ENCODE results near the gene CALML4.
"Not testable (repeated sequence)": the region's sequence is repeated elsewhere in the genome, so short reads cannot be mapped to it uniquely, and the experiment has no call there.

CALML4 gene

DNA sequence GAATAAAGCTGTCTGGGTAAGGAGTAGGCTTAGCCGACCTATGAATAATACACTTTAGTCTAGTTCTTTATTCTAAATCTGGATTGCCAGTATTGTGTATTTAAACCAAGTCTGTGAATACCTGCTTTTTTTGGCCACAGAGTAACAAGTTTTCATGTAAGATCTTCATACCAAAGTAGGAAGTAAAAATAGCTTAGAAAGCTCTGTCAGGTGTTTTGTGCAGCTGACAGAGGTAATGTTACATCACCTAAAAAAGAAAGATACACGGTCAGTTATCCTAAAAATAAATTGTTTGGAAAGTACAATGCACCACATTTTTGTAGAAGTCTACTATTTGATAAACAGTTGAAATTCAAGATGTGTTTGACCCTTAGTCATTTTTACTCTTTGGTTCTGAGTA is 16.5 kb downstream of the CALML4 start:
- DNase-seq = no peak

DNA sequence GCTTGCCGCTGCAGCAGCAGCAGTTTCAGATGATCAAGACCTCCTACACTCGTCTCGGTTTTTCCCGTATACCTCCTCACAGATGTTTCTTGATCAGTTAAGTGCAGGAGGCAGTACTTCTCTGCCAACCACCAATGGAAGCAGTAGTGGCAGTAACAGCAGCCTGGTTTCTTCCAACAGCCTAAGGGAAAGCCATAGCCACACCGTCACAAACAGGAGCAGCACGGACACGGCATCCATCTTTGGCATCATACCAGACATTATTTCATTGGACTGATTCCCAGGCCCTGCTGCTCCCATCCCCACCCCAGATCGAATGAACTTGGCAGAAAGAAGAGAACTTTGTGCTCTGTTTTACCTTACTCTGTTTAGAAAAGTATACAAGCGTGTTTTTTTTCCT is 17.6 kb downstream of the CALML4 start:
- DNase-seq = no peak

DNA sequence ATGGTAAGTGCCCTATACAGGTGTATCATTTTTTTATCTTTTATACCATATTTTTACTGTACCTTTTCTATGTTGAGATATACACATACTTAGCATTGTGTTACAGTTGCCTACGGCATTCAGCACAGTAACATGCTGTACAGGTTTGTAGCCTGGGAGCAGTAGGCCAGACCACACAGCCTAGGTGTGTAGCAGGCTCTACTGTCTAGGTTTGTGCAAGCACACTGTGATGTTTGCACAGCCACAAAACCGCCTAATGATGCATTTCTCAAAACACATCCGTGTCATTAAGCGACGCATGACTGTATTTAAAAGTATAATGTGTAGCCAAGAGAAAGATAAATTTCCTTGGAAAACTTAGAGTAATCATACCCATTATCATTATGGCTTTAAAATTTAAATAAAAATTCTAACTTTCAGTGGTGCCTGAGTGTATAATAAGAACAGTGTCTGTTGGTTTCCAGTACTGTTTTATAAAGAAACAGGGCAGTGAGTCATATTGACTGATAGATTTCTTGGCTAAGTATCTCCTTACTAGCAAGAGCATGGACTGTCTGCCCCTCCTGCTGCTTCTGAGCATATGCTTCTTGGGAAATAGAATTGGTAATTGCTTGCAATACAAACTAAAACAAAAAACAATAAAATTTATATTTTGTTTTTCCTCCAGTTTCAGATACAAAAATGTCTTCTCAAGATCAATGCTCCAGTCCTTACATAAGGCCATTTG is 18.3 kb downstream of the CALML4 start:
- DNase-seq = no peak

DNA sequence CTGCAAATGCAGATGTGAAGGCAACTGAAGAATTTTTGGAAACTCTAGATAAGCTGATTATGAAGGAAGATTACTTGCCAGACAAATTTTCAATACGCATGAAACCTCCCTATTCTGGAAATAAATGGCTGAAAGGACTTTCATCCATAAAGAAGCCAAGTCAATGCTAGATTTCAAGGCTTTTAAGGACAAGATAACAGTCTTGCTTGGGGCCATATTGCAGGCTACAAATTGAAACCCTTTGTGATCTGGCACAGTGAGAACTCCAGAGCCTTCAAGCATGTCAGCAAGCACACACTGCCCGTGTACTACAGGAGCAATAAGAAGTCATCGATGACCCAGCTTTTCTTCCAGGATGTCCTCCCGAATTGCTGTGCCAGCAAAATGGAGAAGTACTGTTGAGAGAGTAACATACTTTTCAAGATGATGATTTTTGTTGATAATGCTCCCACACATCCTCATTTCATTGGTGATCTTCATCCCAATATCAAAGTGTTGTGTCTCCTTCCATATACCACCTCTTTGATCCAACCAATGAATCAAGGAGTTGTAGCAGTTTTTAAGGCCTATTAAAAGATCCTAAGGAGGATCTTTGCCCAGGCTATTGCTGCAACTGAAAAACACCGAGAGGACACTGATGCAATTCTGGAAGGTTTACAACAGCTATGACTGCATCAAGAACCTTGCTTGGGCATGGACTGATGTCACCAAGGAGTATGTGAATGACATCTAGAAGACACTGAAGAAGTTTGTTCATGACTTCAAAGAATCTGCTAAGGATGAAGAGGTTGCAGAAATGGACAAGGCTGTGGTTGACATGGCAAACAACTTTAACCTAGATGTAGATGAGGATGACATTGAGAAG is 20.3 kb downstream of the CALML4 start:
- no peak for DNase-seq

DNA sequence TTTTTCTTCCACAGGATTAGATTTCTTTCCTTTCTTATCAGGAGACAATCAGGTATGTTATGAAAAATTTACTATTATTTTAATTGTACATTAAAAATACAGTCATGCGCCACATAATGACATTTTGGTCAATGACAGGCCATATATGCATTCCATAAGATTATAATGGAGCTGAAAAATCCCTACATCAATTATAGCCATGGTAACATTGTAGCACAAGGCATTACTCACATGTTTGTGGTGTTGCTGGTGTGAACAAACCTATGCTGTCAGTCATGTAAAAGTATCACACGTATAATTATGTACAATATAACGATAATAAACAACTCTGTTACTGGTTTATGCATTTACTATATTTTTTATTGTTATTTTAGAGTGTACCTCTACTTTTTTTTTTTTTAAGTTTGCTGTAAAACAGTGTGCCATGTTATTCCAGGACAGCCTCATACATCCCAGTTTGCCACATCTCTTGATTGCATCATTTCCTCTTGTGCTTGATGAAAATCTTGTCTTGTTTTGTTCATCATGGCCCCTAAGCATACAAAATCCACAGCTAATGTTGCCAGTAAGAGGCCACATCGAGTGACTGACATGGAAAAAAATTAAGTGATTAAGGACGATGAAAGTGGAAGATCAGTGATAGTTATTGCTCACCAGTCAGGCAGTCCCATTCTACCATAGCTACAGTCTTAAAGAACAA is 21.4 kb downstream of the CALML4 start:
- no peak for DNase-seq

DNA sequence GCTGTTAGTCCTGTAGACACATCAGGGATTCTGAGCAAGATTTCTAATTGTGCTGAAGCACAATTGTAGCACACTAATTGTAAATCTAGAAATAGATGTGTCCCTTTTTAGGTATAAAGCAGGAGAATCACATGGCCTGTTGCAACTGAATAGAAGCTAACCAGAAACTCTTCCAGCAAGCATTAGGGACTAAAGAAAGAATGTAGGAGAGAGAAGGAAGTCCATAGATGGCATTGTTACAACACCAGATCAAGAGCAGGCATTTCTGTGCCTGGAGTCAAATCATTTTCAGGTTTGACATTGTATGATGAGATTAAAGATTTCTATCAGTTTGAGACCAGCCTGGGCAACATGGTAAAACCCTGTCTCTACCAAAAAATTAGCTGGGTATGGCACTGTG is 27.4 kb downstream of the CALML4 start:
- no peak for DNase-seq

DNA sequence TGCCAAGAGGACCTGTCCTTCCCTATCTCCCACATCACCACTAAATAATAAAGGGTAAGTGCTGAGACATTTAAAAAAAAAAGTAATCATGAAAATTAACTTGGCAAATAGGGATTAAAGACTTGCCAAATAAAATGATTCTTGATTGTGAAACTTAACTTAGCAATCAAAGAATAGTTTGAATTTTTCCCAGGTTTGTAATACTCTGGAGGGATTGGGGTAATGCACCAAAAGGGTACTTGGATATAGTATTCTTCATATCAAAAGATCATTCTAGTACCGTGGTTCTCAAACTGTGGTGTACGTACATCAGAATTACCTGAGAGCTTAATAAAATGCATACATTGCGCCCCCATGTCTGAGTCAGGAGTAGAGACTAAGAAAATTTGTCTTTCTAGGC is 28.5 kb downstream of the CALML4 start:
- no peak for DNase-seq

DNA sequence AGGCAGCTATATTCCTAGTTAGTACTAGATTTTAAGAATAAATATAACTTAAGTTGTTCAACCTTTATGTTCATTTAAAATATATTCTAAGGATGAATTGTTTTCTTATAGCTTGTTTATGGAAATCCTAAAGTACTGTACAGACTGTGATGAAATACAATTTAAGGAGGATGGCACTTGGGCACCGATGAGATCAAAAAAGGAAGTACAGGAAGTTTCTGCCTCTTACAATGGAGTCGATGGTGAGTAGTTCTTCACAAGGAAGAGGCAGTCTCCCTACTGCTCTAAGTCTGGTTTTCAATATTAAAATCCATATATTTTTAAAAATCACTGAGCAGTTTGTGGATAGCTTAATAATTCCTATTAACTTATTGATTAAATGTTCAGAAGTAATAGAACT is 29.6 kb downstream of the CALML4 start:
- DNase-seq = no peak

DNA sequence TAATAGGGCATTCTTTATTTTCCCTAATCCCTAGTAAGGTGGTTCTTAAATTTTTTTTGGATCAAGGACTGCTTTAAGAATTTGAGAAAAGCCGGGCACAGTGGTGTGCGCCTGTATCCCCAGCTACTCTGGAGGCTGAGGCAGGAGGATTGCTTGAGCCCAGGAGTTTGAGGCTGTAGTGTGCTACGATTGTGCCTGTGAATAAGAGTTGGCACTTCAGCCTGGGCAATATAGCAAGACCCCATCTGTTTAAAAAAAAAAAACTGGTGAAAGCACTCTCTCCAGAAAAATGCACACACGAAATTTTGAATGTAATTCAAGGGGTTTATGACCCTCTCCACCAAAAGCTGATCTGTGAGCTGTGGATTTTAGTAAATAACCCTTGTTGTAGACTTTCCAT is 32.0 kb downstream of the CALML4 start:
- DNase-seq = no peak

DNA sequence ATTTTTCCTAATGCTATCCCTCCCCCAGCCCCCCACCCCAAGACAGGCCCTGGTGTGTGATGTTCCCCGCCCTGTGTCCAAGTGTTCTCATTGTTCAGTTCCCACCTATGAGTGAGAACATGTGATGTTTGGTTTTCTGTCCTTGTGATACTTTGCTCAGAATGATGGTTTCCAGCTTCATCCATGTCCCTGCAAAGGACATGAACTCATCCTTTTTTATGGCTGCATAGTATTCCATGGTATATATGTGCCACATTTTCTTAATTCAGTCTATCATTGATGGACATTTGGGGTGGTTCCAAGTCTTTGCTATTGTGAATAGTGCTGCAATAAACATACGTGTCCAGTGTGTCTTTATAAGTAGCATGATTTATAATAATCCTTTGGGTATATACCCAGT is 33.1 kb downstream of the CALML4 start:
- not testable (repeated sequence) for DNase-seq

DNA sequence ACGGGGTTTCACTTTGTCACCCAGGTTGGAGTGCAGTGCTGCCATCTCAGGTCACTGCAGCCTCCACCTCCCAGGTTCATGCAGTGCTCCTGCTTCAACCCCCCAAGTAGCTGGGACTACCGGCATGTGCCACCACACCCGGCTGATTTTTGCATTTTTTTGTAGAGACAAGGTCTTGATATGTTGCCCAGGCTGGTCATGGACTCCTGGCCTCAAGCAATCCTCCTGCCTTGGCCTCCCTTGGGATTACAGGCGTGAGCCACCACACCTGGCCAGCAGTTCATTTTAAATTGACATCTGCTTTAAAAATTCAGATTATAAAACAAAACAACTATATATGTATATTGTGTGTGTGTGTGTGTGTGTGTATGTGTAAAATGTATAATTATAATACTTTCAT is 38.3 kb downstream of the CALML4 start:
- DNase-seq = no peak

DNA sequence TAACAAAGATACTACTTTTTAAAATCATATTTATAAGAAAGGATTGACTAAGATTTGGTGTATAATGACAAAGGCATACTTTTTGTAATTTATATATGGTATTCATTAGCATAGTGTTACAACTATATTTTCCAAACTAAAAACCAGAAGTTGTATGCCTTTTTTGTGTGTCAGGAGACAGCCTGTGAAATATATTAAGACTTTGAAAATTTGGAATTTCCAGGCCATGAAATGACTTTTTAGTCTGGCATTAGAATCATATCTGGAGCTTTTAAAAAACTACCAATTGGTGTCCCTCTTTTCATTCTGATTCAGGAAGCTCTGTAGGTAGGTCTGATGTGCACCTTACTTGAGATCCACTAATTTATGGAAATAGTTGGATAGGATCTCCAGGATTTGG is 41.9 kb downstream of the CALML4 start:
- no peak for DNase-seq

DNA sequence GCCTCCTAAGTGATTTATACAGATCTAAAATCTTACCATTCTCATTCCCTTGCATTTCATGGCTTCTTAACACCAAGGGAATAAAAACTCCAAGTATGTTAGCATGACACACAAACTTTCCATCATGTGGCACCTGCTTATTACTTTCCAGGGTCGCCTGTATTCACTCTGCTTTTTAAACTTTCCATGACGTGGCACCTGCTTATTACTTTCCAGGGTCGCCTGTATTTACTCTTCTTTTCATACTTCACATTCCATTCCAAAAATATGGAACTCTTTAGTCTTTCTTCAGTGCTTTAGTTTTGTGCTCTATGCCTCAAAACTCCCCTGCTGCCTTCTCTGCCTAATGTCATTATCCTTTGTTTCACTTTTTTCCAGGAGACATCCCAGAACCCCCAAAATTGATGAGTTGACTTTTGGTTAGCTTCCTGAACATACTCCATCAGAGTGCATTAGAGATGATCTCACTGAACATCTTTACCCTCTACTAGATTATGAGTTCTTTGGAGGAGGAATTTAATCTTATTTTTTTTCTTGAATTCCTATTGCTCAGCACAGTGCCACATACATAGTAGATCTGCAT is 47.0 kb downstream of the CALML4 start:
- no peak for DNase-seq

DNA sequence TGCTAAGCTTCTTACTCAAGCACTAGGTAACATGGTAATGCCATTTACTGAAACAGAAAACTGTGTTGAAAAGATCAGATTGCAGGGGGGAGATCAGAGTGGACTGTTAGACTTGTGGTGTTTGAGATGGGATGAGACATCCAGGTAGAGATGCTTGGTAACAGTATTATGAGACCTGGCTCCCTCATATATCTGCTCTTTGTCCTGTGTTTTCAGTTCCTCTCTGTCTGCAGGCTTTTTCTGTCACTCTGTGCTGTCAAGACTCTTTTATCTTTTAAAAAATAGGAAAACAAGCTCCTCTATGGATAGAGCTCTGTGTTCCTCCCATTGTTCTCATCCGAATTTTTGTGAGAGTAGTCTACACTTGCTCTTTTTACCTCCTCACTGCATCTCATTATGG is 48.1 kb downstream of the CALML4 start:
- no peak for DNase-seq

DNA sequence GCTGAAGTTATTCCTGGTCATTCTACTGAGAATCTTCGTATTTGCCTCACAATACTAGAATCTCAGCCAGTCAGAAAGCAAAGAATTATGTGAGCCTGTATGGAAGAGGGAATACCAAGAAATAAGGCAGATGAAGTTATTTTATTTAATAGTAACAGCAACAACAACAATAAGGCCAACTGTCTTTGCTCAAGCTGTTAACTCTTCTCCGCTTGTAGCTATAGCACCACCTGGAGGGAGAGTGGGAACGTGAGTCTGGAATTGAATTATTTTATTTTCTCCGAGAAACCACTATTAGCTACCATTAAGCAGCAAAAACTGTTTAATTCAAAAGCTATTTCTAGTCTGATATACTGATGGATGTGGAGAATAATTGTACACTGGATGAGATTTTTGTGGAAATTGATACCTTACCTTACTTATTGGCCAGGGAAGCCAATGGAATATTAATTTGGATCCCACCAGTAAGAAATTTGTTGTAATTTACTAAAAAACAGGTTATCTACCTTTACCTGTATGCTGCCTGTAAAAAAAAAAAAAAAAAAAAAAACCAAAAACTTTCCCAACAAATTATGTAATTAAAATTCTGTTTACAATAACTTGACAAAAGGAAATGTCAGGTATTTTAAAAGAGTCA is 50.1 kb downstream of the CALML4 start:
- no peak for DNase-seq

DNA sequence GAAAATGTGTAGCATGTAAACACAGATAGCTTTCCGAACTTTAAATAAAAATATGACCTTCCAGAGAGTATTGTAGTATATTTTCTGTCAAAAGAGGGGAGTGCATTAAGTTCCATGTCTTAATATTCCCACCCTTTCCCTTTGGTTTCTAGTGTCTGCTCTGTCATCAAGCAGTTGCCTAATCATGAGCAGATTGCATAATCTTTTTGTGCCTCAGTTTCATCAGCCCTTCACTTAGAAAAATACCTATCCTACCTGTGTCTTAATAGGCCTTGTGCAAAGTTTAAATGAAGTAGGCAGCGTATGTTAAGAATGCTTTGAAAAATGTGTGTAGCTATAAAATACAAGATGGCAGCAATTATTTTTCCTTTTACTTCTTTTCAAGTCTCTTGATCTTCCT is 52.8 kb downstream of the CALML4 start:
- DNase-seq = no peak

DNA sequence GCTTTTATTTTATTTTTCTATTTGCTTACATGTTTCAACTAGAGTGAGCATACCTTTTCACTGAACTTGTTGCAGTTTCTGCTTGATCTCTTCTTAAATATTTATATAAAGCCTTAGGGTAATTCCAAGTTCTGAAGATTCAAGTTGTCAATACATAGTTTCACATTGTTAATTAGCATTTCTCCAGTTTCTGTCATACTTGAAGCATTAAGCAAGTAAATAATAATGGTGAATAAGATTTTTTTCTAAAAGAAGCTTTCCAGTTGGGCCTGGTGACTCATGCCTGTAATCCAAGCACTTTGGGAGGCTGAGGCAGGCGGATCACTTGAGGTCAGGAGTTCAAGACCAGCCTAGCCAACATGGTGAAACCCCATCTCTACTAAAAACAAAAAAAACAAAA is 53.9 kb downstream of the CALML4 start:
- no peak for DNase-seq

DNA sequence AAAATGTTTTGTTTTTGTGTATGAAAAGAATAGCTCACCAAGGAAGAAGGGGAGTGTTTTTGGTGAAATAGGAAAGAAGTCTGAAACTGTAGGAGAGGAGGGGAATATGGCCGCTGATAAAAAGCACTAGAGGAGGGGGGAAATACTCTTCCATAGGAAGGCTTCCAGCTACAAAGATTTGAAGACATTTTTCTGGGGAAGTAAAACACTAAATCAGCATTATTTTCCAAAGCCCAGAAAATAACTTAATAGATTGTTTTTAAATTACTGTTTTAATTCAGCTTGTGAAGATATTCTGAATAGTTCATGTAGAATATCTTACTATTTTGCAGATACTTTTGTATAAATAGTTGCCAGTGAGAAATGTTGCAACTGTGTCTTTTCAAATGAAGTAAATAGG is 54.9 kb downstream of the CALML4 start:
- DNase-seq = no peak

DNA sequence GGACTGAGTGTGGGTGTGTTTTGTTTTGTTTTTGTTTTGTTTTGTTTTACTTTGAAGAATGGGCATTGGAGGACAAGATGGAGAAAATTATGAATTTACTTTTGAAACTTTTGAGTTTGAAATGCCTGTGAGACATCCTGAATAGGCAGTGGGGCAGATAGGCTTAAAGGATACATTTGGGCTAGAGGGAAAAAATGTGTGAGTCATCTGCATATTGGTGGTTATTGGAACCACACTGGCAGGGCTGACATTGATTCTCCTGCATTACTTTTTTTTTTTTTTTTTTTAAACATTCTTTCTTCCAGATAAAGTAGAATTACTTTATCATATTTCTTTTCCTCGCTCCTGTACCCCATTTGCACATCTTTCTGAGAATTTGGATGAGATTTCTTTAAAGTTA is 56.1 kb downstream of the CALML4 start:
- DNase-seq = no peak

DNA sequence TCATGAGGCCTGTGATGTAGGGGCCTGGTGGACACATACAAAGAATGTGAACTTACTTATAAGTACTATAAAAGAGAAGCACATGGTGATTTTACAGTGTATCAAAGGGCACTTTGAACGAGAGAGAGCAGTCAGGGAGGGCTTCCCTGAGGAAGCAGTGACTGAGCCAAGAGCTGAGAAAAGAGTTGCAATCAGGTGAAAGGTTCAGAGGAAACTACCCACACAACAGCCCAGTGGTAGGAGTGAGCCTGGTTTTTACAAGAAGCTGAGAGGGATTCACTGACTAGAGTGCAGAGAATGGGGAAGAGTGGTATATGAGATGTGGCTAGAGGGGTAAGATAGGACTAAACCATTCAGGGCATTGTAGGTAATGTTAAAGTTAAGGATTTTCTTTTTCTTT is 57.1 kb downstream of the CALML4 start:
- DNase-seq = no peak

DNA sequence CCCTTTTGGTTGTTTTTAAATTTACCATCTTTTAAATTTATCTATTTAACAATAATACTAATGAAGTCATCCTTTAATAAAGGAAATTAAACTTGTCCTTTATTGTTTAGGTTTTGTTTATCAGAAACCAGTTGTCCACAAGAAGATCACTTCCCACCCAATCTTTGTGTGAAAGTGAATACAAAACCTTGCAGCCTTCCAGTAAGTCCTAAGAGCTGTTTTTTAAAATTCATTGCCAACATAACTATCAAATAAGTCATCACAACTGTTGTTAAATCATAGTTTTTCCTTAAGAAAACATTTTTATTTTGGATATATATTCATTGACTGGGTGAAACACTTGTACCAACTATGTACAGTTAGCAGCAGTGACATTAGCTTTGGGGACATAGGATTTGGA is 59.4 kb downstream of the CALML4 start:
- DNase-seq = no peak

DNA sequence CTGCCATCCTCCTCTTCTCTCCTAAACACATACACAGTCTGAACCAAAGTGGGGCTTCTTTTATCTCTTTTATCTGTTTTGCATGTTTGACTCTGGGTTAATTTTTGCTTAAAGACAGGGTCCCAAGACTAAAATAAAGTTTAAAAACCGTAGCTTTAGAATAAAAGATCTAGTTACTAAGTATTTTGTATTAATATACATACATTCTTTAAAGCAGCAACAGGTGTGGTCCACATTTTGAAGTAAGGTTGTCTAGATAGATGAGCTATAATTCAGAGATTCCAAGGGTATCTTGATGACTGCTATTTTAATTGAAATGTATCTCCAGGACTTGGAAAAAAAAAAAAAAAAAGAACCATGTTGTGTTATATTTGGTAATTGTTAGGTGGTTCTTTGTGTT is 61.3 kb downstream of the CALML4 start:
- no peak for DNase-seq

DNA sequence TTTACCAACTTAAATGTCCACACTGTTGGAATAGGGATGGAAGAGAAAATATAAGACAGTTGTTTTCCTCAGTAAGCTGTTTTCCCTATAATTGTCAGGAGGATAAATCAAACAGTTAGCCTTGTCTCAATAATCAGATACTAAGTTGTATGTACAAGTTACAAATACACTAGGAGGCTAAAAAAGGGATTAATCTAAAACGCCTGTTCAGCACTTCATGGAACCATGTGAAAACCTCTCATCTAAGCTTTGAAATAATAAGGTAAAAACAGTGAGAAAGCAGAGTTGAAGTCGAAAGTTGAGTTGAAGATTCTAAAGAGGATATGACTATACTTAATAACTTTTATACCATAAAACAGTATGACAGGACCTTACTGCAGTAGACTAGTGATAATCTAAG is 62.0 kb downstream of the CALML4 start:
- DNase-seq = no peak
